DMS153 (cell line): ENCODE data around the gene FOXP1.
A peak's percentile ranks its signal among the peaks of the same experiment; 100 is the strongest.

Source experiments
- DNase-seq: peaks from one replicate; lab custom pipeline; 2025; lab: John Stamatoyannopoulos, UW

FOXP1 gene

DNA sequence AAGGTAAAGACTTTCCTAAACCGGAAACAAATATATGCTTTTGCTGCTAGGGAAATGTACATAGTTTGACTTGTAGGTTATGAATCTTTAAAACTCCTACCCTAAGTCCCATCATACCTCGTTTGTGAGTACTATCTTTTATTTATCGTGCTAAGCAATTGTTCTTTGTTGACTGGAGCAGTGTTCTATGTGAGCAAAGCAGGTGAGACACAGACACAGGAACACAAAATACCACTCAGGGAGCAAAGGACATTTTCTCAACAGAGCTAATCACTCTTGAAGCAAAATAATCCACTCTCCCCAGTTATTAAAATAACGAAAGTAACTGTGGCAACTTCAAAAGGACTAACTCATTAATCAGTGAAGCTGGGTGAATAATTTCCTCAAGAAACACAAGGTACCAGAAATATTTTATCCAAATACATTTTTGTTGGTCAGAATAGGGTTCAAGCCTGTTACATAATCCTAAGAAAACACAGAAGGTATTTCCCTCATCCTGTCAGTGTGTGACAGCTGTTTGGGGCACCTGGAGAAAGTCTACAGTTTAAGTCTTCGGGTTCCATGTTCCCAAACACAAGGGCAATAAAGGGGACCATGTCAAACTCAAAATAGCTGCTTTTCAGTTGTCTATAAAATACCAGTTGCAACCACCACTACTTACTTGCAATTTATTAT lies 407.7 kb downstream of the FOXP1 start:
- DNase-seq = no peak

GRCh38 chr3:71172951-71173350 lies 410.6 kb downstream of the FOXP1 start:
- no peak for DNase-seq

GRCh38 chr3:71172189-71172588 lies 411.3 kb downstream of the FOXP1 start:
- no peak for DNase-seq

- DNase-seq = no peak
These were observed 412.3 kb downstream of the FOXP1 start for GRCh38 chr3:71171247-71171646.

DNA sequence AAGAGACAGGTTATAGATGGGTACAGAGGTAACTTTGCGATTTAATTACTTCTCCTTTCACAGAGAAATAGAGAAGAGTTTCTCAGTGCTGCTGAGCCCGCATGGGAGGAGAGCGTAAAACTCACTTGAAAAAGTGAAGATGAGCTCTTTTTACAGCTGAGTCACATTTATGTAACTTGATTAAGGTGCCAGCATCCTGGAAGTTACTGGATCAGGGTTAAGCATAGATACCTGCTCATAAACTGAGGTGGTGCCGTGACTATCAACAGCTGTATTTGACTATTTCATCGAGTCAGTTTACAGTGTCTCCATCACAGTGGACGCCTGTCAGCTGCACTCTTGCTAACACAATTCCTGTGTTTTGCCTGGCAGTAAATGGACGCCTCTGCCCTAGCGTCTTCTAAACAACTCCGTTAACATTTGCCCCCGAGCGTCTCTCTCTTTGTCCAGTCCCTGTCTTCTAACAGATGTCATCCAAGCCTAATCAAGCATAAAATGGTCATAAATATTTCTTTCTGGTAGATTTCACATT lies 414.6 kb downstream of the FOXP1 start:
- DNase-seq = peak; percentile 42

DNA sequence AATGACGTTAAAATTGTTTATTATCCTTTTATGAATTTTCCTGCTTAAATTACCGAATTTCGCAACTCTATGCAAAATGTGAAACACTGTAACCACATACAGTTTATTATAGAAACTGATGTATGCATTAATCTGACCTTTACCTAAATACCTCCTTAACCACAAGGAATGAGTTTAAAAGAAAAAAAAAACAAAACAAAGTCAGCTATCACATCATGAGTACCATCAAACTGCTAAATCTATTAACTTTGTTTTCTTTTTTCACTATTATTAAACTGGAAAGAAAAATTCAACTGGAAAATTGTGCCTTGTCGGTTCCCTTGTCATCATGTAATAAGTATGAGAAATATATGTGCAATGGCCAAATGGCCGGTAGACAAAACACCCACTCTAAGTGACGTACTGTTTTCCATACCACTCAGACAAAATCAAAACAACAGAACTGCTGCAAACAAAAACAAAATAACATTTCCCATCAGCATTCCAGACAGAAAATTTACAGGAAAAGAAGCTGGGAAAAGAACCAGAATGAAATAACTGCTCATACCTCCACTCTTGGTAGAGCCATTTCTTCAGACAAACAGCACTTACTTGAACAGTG lies 415.3 kb downstream of the FOXP1 start:
- DNase-seq = no peak

- no peak for DNase-seq
These were observed 416.9 kb downstream of the FOXP1 start for GRCh38 chr3:71166339-71167240.

DNA sequence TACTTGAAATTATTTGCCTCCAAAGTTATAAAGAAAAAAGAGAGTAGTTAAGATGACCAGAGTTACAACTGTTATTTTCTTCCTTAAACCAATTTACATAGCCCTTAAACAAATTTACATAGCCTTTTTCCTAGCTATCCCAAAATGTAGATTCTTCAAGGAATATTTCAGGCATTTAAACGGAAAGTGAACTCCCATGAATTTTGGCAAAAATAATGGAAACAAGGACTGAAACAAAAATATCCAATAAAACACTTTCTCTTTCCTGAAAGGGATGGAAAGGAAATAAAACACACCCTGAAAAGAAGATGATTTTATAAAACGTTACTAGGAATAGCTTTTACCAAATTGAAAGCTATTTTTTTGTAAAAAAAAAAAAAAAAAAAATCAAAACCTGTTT lies 418.6 kb downstream of the FOXP1 start:
- DNase-seq = no peak

DNA sequence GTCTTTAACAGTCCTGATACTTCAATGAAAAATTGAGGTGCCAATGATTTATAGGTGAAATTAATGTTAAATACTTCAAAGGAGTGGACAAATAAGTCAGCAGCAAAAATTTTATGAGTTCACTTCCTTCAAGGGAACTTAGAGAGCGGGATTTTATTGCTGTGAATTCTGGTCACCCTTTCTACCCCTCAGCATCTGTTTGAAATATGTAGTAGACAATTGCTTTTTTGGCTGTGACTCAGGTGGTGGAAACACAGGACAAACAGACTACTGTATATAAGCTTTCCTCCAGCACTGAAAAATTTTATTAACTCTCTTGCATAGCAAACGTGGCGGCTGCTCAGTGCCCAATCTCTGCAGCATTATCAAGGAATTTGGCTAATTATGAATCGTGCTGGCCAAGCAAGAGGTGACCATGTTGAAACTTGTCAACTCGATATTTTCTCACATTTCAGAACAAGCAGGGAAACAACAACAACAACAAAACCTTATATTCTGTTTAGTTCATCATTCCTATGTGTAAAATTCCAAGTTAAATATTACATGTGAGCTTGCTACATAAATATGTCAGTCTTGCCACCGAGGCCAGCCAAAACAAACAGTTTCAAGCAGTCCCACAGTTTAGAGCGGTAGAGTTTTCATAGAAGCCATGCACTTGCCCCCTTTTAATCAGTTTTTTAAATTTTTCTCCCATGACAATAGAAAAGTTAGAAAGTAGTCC lies 420.2 kb downstream of the FOXP1 start:
- DNase-seq = no peak

- no peak for DNase-seq
These were observed 421.3 kb downstream of the FOXP1 start for GRCh38 chr3:71162221-71162620.

- DNase-seq = no peak
These were observed 422.6 kb downstream of the FOXP1 start for GRCh38 chr3:71160785-71161546.

- no peak for DNase-seq
These were observed 427.4 kb downstream of the FOXP1 start for GRCh38 chr3:71156062-71156665.

DNA sequence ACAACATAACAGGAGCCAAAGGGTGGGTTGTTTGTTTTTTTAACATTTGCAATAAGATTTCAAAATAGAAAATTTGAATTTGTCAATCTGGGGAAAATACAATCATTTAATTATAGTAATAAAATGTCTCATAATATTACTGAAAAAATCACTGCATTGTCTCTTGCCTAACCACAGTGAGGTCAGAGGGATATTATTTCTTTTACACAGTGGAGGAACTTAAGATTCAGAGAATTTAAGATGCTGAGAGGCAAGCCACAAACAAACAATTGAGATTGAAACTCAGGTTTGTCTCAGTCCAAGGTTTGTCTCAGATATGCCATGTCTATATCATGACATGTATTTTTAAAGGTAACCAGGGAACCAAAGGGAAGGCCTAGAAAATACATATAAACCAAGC lies 428.7 kb downstream of the FOXP1 start:
- no peak for DNase-seq

DNA sequence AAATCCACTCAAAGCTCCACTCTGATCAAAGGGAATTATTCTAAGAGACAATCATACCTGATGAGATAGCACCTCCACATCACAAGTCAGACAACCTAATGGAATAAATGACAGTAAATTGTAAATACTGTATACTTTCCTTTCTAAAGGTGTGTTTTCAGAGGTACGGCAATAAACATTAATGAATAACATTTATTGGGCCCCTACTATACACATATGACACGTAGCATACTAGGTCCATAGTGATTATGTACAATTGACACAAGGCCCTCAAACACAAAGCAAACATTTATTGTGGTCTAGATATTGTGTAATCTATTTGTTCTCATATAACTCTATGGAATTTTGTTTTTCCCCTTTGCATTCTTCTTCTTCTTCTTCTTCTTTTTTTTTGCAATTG lies 429.8 kb downstream of the FOXP1 start:
- DNase-seq = peak; percentile 52

- DNase-seq = peak; percentile 12
These were observed 430.6 kb downstream of the FOXP1 start for GRCh38 chr3:71152892-71153265.

DNA sequence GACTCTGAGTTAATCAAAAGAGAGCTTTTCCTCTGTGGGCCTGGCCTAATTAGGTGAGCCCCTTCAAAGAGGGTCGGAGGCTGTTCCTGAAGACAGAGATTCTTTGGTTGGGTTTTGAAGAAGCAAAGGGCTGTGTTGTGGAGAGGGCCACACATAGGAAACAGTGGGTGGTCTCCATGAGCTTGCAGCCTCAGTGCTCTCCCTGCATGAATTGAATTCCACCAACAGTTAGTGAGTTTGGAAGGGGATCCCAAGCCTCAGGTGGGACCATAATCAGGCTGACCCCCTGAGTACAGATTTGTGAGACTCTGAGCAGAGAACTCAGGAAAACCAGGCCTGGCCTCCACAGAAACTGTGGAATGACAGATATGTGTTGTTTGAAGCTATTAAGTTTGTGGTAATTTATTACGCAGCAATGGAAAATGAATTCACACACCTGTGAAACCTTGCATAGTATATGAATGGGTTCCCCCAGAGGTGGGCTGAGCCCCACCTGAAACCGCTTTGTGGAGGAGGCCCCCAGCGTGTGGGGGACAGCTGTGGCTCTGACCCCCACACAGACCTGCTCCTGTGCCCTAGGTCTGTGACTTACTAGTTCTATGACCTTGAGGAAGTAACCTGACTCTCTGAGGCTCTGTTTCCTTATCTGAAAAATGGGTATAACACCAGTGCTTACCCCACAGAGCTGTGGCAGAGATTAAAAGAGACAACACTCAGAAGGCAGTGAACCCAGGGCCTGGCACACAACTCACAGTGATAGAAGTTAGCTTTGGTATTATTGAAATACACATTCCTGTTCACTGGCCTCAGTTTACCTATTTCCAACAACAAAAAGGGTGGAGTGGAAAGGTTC lies 431.3 kb downstream of the FOXP1 start:
- no peak for DNase-seq

GRCh38 chr3:71149959-71150954 lies 433.3 kb downstream of the FOXP1 start:
- no peak for DNase-seq

DNA sequence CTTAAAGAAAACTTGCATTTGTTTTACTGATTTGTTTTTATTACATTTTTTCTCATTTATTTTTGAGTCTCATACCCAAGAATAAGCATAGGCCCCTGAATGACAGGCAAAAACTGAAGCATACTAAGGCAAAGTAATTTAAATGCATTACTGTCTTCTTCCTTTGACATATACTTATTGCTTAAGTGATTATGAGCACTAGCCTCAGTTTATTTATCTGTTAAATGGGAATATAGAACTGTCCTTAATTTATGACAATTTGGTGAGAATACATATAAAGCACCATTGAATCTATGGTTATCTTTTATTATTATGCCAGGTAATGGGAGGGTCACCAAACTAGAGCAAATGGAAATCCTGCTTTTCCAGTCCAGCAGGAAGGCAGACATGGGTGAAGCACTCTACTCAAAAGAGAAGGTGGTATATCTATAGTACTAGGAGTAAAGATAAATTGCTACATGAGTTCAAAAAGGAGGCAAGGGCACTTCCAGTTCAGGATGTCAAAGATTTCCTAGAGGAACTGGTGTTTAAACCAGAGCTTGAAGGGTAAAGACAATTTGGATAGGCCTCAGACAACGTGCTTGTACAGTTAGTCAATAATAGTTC lies 435.0 kb downstream of the FOXP1 start:
- no peak for DNase-seq
